PC-9 (cell line): ENCODE results near the gene METAP1. TPM values are rescaled to one million over a fixed set of nuclear protein-coding genes. Genes with fewer than 3 reads are reported as not detected.

Experiments
- BruUV-seq: library from RNA; stranded (reverse); fragments of 400-500 nt; replicated peaks from 2 replicates; lab custom pipeline; 2021; lab: Mats Ljungman, UMichigan
- CTCF ChIA-PET: fragments of 300-600 bp; sonication (Branson Sonifier 250); formaldehyde crosslinking; loops from one replicate; lab custom pipeline; 2022; ENCODE audit warnings: antibody characterized with exemption; lab: Charles Lee
- POLR2A ChIA-PET: fragments of 300-600 bp; sonication (Branson Sonifier 250); formaldehyde crosslinking; loops from one replicate; lab custom pipeline; 2022; ENCODE audit warnings: antibody characterized with exemption; ENCODE audit not compliant: unreplicated experiment; lab: Charles Lee
- DNase-seq, 2 experiments: peaks; one replicate each; pipeline versions ENCODE4 v3.0.0 to v3.0.0-alpha.2; 2015 to 2022; ENCODE audit warnings: mixed read lengths in 1 of 2
- H2AFZ ChIP-seq: fragments of 200-600 bp; sonication (generic); 2 replicates; pipeline ENCODE4 v1.8.1; 2017; ENCODE audit warnings: antibody characterized with exemption
- H3F3A ChIP-seq: fragments of 200-600 bp; sonication (generic); 2 replicates; pipeline ENCODE4 v1.8.1; 2017; ENCODE audit warnings: antibody characterized with exemption, mild to moderate bottlenecking, low read depth; ENCODE audit not compliant: insufficient read depth
- H3K27ac ChIP-seq: fragments of 200-600 bp; sonication (generic); 2 replicates; pipeline ENCODE4 v1.6.1; 2016; ENCODE audit warnings: mixed run types
- H3K27me3 ChIP-seq: fragments of 200-600 bp; sonication (generic); 2 replicates; pipeline ENCODE4 v1.6.1; 2016; ENCODE audit warnings: low read depth, mixed run types; ENCODE audit not compliant: insufficient read depth
- H3K36me3 ChIP-seq: fragments of 200-600 bp; sonication (generic); 2 replicates; pipeline ENCODE4 v1.6.1; 2016; ENCODE audit warnings: low read depth, mixed run types
- H3K4me1 ChIP-seq: fragments of 200-600 bp; sonication (generic); replicated peaks from 2 replicates; pipeline ENCODE4 v1.6.1; 2016; ENCODE audit warnings: mixed run types; ENCODE audit not compliant: insufficient read depth
- H3K4me2 ChIP-seq: fragments of 200-600 bp; sonication (generic); 2 replicates; pipeline ENCODE4 v1.6.1; 2017; ENCODE audit warnings: mixed run types
- H3K4me3 ChIP-seq: fragments of 200-600 bp; sonication (generic); 2 replicates; pipeline ENCODE4 v1.6.1; 2016; ENCODE audit warnings: mixed run types
- H3K79me2 ChIP-seq: fragments of 200-600 bp; sonication (generic); 2 replicates; pipeline ENCODE4 v1.6.1; 2017; ENCODE audit warnings: low read depth, mixed run types
- H3K9me2 ChIP-seq: fragments of 200-600 bp; sonication (generic); 2 replicates; pipeline ENCODE4 v1.8.1; 2017; ENCODE audit warnings: mild to moderate bottlenecking; ENCODE audit not compliant: insufficient read depth
- H3K9me3 ChIP-seq: fragments of 200-600 bp; sonication (generic); 2 replicates; pipeline ENCODE4 v1.8.1; 2016; ENCODE audit warnings: low read depth; ENCODE audit not compliant: insufficient read depth
- H4K20me1 ChIP-seq: fragments of 200-600 bp; sonication (generic); 2 replicates; pipeline ENCODE4 v1.8.1; 2017; ENCODE audit not compliant: insufficient read depth
- CTCF ChIP-seq: fragments of 200-600 bp; sonication (generic); conservative IDR thresholded peaks from 2 replicates; pipeline ENCODE4 v1.6.1; 2017; ENCODE audit warnings: mixed run types, antibody characterized with exemption, mild to moderate bottlenecking, moderate library complexity
- EZH2 ChIP-seq: fragments of 200-600 bp; sonication (generic); IDR thresholded peaks from 2 replicates; pipeline ENCODE4 v1.8.0; 2017; ENCODE audit warnings: antibody characterized with exemption, low read depth
- intact Hi-C: fragments of 100-400 bp; cut with micrococcal nuclease; formaldehyde crosslinking; loops from one replicate; pipeline ENCODE4 v1.10.0; 2022; ENCODE audit not compliant: unreplicated experiment
- total RNA-seq: library from RNA; stranded (reverse); gene quantifications from 2 replicates; pipeline ENCODE4 v1.2.3, GENCODE V29; 2021

Gene METAP1
- total RNA-seq, 1 experiment from 2014 or later: 42.0 TPM

GRCh38 chr4:99082192-99082591 lies 86.7 kb downstream of the METAP1 start:
- POLR2A ChIA-PET: no interaction called here
- intact Hi-C loops: no loop called here

GRCh38 chr4:99084595-99084994 lies 89.1 kb downstream of the METAP1 start:
- no peaks in the 10 kb centered on the region for H3K9me3 ChIP-seq
- H3K4me2 ChIP-seq: no peak overlapping the region
- ChIA-PET CTCF (no interaction called here), POLR2A (no interaction called here)
- no TSS peak for BruUV-seq
- no peak for DNase-seq
- H3K4me1 ChIP-seq: peaks cover 10% of the 10 kb centered on the region
- H3K27ac ChIP-seq: no peak overlapping the region
- H3K4me3 ChIP-seq: no peak overlapping the region
- peaks cover 13% of the 10 kb centered on the region for H3K36me3 ChIP-seq
- H4K20me1 ChIP-seq: 0 out of 2 replicates have a peak, but pooled peaks cover 2% of the 10 kb centered on the region
- H3K9me2 ChIP-seq: no peaks in the 10 kb centered on the region
- intact Hi-C loops: no loop called here
- H3K79me2 ChIP-seq: peaks cover 35% of the 10 kb centered on the region
- no peaks in the 10 kb centered on the region for H3K27me3 ChIP-seq
- H2AFZ ChIP-seq: no peak overlapping the region
- TF ChIP-seq CTCF: no peak
- no peak for TF ChIP-seq EZH2
- H3F3A ChIP-seq: 0 out of 2 replicates have a peak, but pooled peaks cover 4% of the 10 kb centered on the region

More at GRCh38 chr4:99082192-99082591, 86.7 kb downstream of the METAP1 start:
- CTCF ChIA-PET: no interaction called here
- H3K4me2 ChIP-seq: no peak overlapping the region
- H3K4me1 ChIP-seq: 0 out of 2 replicates have a peak, but pooled peaks cover under 1% of the 10 kb centered on the region
- H2AFZ ChIP-seq: no peak overlapping the region
- H3F3A ChIP-seq: no peaks in the 10 kb centered on the region
- no peak for DNase-seq
- H4K20me1 ChIP-seq: 0 out of 2 replicates have a peak, but pooled peaks cover 2% of the 10 kb centered on the region
- BruUV-seq: no TSS peak
- no peaks in the 10 kb centered on the region for H3K27me3 ChIP-seq
- no peaks in the 10 kb centered on the region for H3K9me2 ChIP-seq
- no peak for TF ChIP-seq EZH2
- no peak for TF ChIP-seq CTCF
- H3K36me3 ChIP-seq: peaks cover 23% of the 10 kb centered on the region
- H3K4me3 ChIP-seq: no peak overlapping the region
- H3K79me2 ChIP-seq: peaks cover 18% of the 10 kb centered on the region
- H3K9me3 ChIP-seq: no peaks in the 10 kb centered on the region
- no peak overlapping the region for H3K27ac ChIP-seq

GRCh38 chr4:99088023-99088449 lies 92.5 kb downstream of the METAP1 start:
- CTCF ChIA-PET: no interaction called here
- no peaks in the 10 kb centered on the region for H3K27me3 ChIP-seq
- no peaks in the 10 kb centered on the region for H3K9me3 ChIP-seq
- H3K4me3 ChIP-seq: peak overlapping the region; percentile 99
- peak overlapping the region; percentile 71 for H3K27ac ChIP-seq
- POLR2A ChIA-PET: interaction anchor here (0.6 to 1.0 kb wide), 3 partner anchors 28 to 802 kb away, joined by 5 to 49 read pairs (median 5); no protein-coding TSS in a partner anchor
- peaks cover 40% of the 10 kb centered on the region for H3K79me2 ChIP-seq
- peaks cover 17% of the 10 kb centered on the region for H3K4me1 ChIP-seq
- peak overlapping the region; percentile 84 for H3K4me2 ChIP-seq
- H3F3A ChIP-seq: 0 out of 2 replicates have a peak, but pooled peaks cover 4% of the 10 kb centered on the region
- intact Hi-C loops: no loop called here
- no peak for TF ChIP-seq EZH2
- TF ChIP-seq CTCF: no peak
- peak in 1 of 2 experiments; percentile 62 for DNase-seq
- 0 out of 2 replicates have a peak, but pooled peaks cover 2% of the 10 kb centered on the region for H4K20me1 ChIP-seq
- H3K36me3 ChIP-seq: peaks cover 13% of the 10 kb centered on the region
- H2AFZ ChIP-seq: peak overlapping the region; percentile 74; the same call in 1 of the 2 replicates
- H3K9me2 ChIP-seq: no peaks in the 10 kb centered on the region
- TSS peak; percentile 57 for BruUV-seq
